Natural killer cell (primary cell): ENCODE results near the gene FUT9. TPM values are rescaled to one million over a fixed set of nuclear protein-coding genes. Genes with fewer than 3 reads are reported as not detected.

Experiments
- ATAC-seq, 3 donors: fragments of 150-1000 bp in 2 of 3; fragments of 200-7000 bp in 1 of 3; cut with Tn5 transposase; 1 replicate in 1 of 3; 2 replicates in 2 of 3; pipeline ENCODE4 v1.10.0; 2021; ENCODE audit warnings: mild to moderate bottlenecking in 2 of 3, moderate library complexity in 2 of 3
- DNase-seq, 2 donors: peaks; one replicate each; pipeline versions ENCODE4 v3.0.0 to v3.0.0-alpha.2; 2013 to 2021; ENCODE audit warnings: mixed read lengths in 1 of 2
- H3K27ac ChIP-seq: one replicate; pipeline ENCODE4 v1.5.1; 2013; ENCODE audit warnings: mild to moderate bottlenecking, low read length
- H3K27me3 ChIP-seq: one replicate; pipeline ENCODE4 v1.6.1; 2013; ENCODE audit warnings: low read length; ENCODE audit not compliant: control insufficient read depth, insufficient read depth
- H3K36me3 ChIP-seq: one replicate; pipeline ENCODE4 v1.6.1; 2013; ENCODE audit warnings: low read length; ENCODE audit not compliant: control insufficient read depth, insufficient read depth
- H3K4me1 ChIP-seq: one replicate; pipeline ENCODE4 v1.6.1; 2013; ENCODE audit warnings: low read length; ENCODE audit not compliant: control insufficient read depth, insufficient read depth
- H3K4me3 ChIP-seq: one replicate; pipeline ENCODE4 v1.5.1; 2013; ENCODE audit warnings: low read length
- H3K9me3 ChIP-seq: one replicate; pipeline ENCODE4 v1.6.1; 2013; ENCODE audit warnings: low read length; ENCODE audit not compliant: control insufficient read depth, insufficient read depth
- H3K27ac Mint-ChIP-seq, 2 donors: one replicate each; pipeline ENCODE4 v1.8.0; 2022; ENCODE audit warnings: mild to moderate bottlenecking in 2 of 2, mixed read lengths in 2 of 2, moderate library complexity in 1 of 2
- H3K27me3 Mint-ChIP-seq, 2 donors: one replicate each; pipeline ENCODE4 v1.8.0; 2022; ENCODE audit warnings: low read depth in 2 of 2, mixed read lengths in 2 of 2
- H3K36me3 Mint-ChIP-seq: one replicate; pipeline ENCODE4 v1.8.0; 2022; ENCODE audit warnings: mixed read lengths
- H3K4me1 Mint-ChIP-seq, 2 donors: one replicate each; pipeline ENCODE4 v1.8.0; 2022; ENCODE audit warnings: mixed read lengths in 2 of 2
- H3K4me3 Mint-ChIP-seq: one replicate; pipeline ENCODE4 v1.8.0; 2022; ENCODE audit warnings: mild to moderate bottlenecking, moderate library complexity, mixed read lengths
- H3K9me3 Mint-ChIP-seq, 2 donors: one replicate each; pipeline ENCODE4 v1.8.0; 2022; ENCODE audit warnings: mixed read lengths in 2 of 2
- WGBS: methylation state at CpG from one replicate; pipeline ENCODE4 v1.1.7; 2013; ENCODE audit warnings: missing lambda C conversion rate; ENCODE audit not compliant: insufficient coverage; 5-methylcytosine and 5-hydroxymethylcytosine counted together
- intact Hi-C: fragments of 100-400 bp; cut with micrococcal nuclease; formaldehyde crosslinking; loops from one replicate; pipeline ENCODE4 v1.14.2; 2022
- total RNA-seq, 4 donors: library from RNA; stranded (reverse); fragments of 120-200 nt in 1 of 4; gene quantifications; one replicate each; pipeline versions ENCODE4 v1.2.3 to v1.2.4, GENCODE V29; 2013 to 2022
- TF ChIP-seq, protein P1 (sequence below): fragments of 200-600 bp; IDR thresholded peaks from one replicate; pipeline ENCODE4 v1.8.0; 2022; ENCODE audit warnings: antibody characterized with exemption

FUT9 gene
- total RNA-seq, 3 donors from 2014 or later (not counting 1 experiment from before 2014, with no cell fraction given): not detected

GRCh38 chr6:96186094-96186493 is 170.3 kb downstream of the FUT9 start:
- H3K4me1 ChIP-seq: no peaks in the 10 kb centered on the region
- WGBS: no CpG with 5 or more reads among the region's 2 CpGs
- TF ChIP-seq, protein P1, sequence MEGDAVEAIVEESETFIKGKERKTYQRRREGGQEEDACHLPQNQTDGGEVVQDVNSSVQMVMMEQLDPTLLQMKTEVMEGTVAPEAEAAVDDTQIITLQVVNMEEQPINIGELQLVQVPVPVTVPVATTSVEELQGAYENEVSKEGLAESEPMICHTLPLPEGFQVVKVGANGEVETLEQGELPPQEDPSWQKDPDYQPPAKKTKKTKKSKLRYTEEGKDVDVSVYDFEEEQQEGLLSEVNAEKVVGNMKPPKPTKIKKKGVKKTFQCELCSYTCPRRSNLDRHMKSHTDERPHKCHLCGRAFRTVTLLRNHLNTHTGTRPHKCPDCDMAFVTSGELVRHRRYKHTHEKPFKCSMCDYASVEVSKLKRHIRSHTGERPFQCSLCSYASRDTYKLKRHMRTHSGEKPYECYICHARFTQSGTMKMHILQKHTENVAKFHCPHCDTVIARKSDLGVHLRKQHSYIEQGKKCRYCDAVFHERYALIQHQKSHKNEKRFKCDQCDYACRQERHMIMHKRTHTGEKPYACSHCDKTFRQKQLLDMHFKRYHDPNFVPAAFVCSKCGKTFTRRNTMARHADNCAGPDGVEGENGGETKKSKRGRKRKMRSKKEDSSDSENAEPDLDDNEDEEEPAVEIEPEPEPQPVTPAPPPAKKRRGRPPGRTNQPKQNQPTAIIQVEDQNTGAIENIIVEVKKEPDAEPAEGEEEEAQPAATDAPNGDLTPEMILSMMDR: no peak
- H3K4me3 Mint-ChIP-seq: no peak overlapping the region
- no peak for DNase-seq
- no peaks in the 10 kb centered on the region for H3K36me3 ChIP-seq
- no peak overlapping the region for H3K27ac ChIP-seq
- peaks cover 12 to 21% of the 10 kb centered on the region in 2 donors for H3K9me3 Mint-ChIP-seq
- H3K27me3 ChIP-seq: no peaks in the 10 kb centered on the region
- H3K36me3 Mint-ChIP-seq: no peaks in the 10 kb centered on the region
- no peak for ATAC-seq
- H3K9me3 ChIP-seq: no peaks in the 10 kb centered on the region
- no peak overlapping the region for H3K27ac Mint-ChIP-seq
- intact Hi-C loops: no loop called here
- no peaks in the 10 kb centered on the region for H3K27me3 Mint-ChIP-seq
- no peaks in the 10 kb centered on the region for H3K4me1 Mint-ChIP-seq
- no peak overlapping the region for H3K4me3 ChIP-seq

GRCh38 chr6:96186516-96187195 is 170.9 kb downstream of the FUT9 start:
- Histone ChIP-seq H3K4me3 (no peak overlapping the region), H3K27me3 (no peaks in the 10 kb centered on the region), H3K27ac (no peak overlapping the region), H3K9me3 (no peaks in the 10 kb centered on the region), H3K4me1 (no peaks in the 10 kb centered on the region), H3K36me3 (no peaks in the 10 kb centered on the region)
- no peak overlapping the region for H3K27ac Mint-ChIP-seq
- no peaks in the 10 kb centered on the region for H3K4me1 Mint-ChIP-seq
- H3K4me3 Mint-ChIP-seq: no peak overlapping the region
- ATAC-seq (no peak), DNase-seq (no peak)
- intact Hi-C loops: no loop called here
- TF ChIP-seq, protein P1: no peak
- 46% methylated on average over 2 of the region's 2 CpGs for WGBS
- H3K36me3 Mint-ChIP-seq: no peaks in the 10 kb centered on the region
- no peaks in the 10 kb centered on the region for H3K27me3 Mint-ChIP-seq
- H3K9me3 Mint-ChIP-seq: peaks cover 12 to 19% of the 10 kb centered on the region in 2 donors

DNA sequence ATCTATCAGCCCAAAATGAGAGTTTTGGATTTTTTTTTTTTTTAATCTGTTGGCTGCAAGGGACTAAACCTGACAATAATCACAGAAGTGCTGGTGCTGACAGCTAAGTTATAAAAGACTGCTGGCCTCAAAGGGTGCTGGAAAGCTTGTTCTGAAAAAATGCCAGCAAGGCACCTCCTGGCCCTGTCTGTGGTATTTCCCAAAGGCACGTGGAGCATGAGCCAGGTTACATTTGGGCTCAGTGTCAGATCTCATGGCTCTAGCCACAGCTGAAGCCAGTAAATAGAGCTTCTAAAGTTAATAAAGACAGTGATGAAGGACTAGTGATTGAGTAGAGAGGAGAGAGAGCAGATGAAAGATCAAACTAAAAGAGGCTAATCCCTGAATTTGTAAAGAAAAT is 178.9 kb downstream of the FUT9 start:
- TF ChIP-seq, protein P1: no peak
- H3K27ac ChIP-seq: no peak overlapping the region
- intact Hi-C loops: no loop called here
- peaks cover 6 to 19% of the 10 kb centered on the region in 2 donors for H3K9me3 Mint-ChIP-seq
- H3K4me1 ChIP-seq: no peaks in the 10 kb centered on the region
- no peaks in the 10 kb centered on the region for H3K36me3 ChIP-seq
- H3K4me1 Mint-ChIP-seq: no peaks in the 10 kb centered on the region
- WGBS: 46% methylated on average over 1 of the region's 1 CpG
- no peak overlapping the region for H3K4me3 ChIP-seq
- no peak overlapping the region for H3K4me3 Mint-ChIP-seq
- H3K36me3 Mint-ChIP-seq: no peaks in the 10 kb centered on the region
- no peak for ATAC-seq
- DNase-seq: no peak
- H3K27me3 ChIP-seq: no peaks in the 10 kb centered on the region
- H3K9me3 ChIP-seq: no peaks in the 10 kb centered on the region
- no peaks in the 10 kb centered on the region for H3K27me3 Mint-ChIP-seq
- no peak overlapping the region for H3K27ac Mint-ChIP-seq

- Mint-ChIP-seq H3K27ac (no peak overlapping the region), H3K27me3 (no peaks in the 10 kb centered on the region), H3K4me1 (no peaks in the 10 kb centered on the region), H3K9me3 (peaks cover 6 to 19% of the 10 kb centered on the region in 2 donors), H3K36me3 (no peaks in the 10 kb centered on the region), H3K4me3 (no peak overlapping the region)
- TF ChIP-seq, protein P1: no peak
- Histone ChIP-seq H3K36me3 (no peaks in the 10 kb centered on the region), H3K27ac (no peak overlapping the region), H3K4me3 (no peak overlapping the region), H3K4me1 (no peaks in the 10 kb centered on the region), H3K9me3 (no peaks in the 10 kb centered on the region), H3K27me3 (no peaks in the 10 kb centered on the region)
- ATAC-seq: no peak
- WGBS: 100% methylated on average over 3 of the region's 3 CpGs
- intact Hi-C loops: no loop called here
- no peak for DNase-seq
Measured at GRCh38 chr6:96195272-96195671, 179.5 kb downstream of the FUT9 start.
